OCI-LY1 (cell line): ENCODE data around the gene SH3PXD2A.

Experiments used
- EZH2 ChIP-seq: fragments of 200-600 bp; sonication (generic), shearing (Covaris generic); IDR thresholded peaks from 2 replicates; pipeline ENCODE4 v1.8.0; 2017; ENCODE audit warnings: borderline replicate concordance, mixed run types, mild to moderate bottlenecking, antibody characterized with exemption, low read length, moderate library complexity, mixed read lengths
- TF ChIP-seq, protein P1 (sequence below): fragments of 200-600 bp; sonication (generic), shearing (Covaris generic); IDR thresholded peaks from 2 replicates; pipeline ENCODE4 v1.5.1; 2017; ENCODE audit warnings: mild to moderate bottlenecking, antibody characterized with exemption, low read length, moderate library complexity, mixed read lengths

DNA sequence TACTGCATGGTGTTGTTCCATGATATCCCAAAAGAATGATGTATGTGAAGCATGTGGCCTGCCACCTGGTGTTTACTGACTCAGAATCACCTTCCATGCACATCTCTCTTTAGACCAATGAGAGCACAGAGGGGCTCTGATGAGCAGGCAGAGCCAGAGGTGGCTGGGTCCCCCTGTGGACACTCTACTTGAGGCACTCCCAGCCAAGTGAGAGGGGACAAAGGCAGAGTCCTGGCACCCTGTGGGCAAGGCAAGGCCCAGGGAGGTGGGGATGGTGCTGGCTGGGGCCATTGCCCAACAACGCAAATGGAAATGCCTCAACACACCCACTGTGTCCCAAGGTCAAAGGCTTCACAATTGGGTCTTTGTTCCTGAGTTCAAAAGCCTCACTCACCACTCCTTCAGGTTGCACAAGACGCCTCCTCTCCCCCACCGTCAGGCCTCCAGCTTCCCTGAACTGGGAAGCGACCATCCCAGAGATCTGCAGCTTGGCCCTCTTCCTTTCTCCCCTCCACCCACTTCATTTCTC, 197.3 kb downstream of the SH3PXD2A start:
- TF ChIP-seq, protein P1, sequence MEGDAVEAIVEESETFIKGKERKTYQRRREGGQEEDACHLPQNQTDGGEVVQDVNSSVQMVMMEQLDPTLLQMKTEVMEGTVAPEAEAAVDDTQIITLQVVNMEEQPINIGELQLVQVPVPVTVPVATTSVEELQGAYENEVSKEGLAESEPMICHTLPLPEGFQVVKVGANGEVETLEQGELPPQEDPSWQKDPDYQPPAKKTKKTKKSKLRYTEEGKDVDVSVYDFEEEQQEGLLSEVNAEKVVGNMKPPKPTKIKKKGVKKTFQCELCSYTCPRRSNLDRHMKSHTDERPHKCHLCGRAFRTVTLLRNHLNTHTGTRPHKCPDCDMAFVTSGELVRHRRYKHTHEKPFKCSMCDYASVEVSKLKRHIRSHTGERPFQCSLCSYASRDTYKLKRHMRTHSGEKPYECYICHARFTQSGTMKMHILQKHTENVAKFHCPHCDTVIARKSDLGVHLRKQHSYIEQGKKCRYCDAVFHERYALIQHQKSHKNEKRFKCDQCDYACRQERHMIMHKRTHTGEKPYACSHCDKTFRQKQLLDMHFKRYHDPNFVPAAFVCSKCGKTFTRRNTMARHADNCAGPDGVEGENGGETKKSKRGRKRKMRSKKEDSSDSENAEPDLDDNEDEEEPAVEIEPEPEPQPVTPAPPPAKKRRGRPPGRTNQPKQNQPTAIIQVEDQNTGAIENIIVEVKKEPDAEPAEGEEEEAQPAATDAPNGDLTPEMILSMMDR: no peak
- TF ChIP-seq EZH2: no peak
